HepG2 (cell line): ENCODE data around the gene ULK3. TPM values are rescaled to one million over a fixed set of nuclear protein-coding genes. Genes with fewer than 3 reads are reported as not detected.
A peak's percentile ranks its signal among the peaks of the same experiment; 100 is the strongest.

Experiments
- CAMTA2 ChIP-seq: sonication (generic); formaldehyde crosslinking; IDR thresholded peaks from 2 replicates; pipeline ENCODE4 v1.4.0; 2020; ENCODE audit warnings: mild to moderate bottlenecking, missing genetic modification reagents, borderline replicate concordance
- CSRNP1 ChIP-seq: sonication (generic); formaldehyde crosslinking; IDR thresholded peaks from 2 replicates; pipeline ENCODE4 v1.8.1; 2023; ENCODE audit warnings: mild to moderate bottlenecking, missing genetic modification reagents
- EHMT2 ChIP-seq: fragments of 200-600 bp; sonication (generic); IDR thresholded peaks from 2 replicates; pipeline ENCODE4 v1.7.0; 2017; ENCODE audit warnings: antibody characterized with exemption, low read depth, low read length, borderline replicate concordance
- FOXP1 ChIP-seq, 2 experiments: fragments of 450-650 bp in 1 of 2; IDR thresholded peaks; 2 replicates each; pipeline ENCODE4 v1.6.1; 2017 to 2018; ENCODE audit warnings: antibody characterized with exemption in 1 of 2
- GATA4 ChIP-seq: sonication (generic); IDR thresholded peaks from 2 replicates; pipeline ENCODE4 v1.6.1; 2016; ENCODE audit warnings: antibody characterized with exemption, low read depth, borderline replicate concordance
- HNF1B ChIP-seq: sonication (generic); formaldehyde crosslinking; IDR thresholded peaks from 2 replicates; pipeline ENCODE4 v1.5.1; 2020; ENCODE audit warnings: mild to moderate bottlenecking, moderate library complexity, missing genetic modification reagents
- HNRNPH1 ChIP-seq: fragments of 200-400 bp; formaldehyde crosslinking; optimal IDR thresholded peaks from 2 replicates; pipeline ENCODE3; 2017; ENCODE audit warnings: mild to moderate bottlenecking, low read depth, low read length
- IRF9 ChIP-seq: sonication (generic); formaldehyde crosslinking; IDR thresholded peaks from 2 replicates; pipeline ENCODE4 v1.8.0; 2022; ENCODE audit warnings: missing genetic modification reagents, mild to moderate bottlenecking, borderline replicate concordance
- PAXIP1 ChIP-seq: sonication (generic); formaldehyde crosslinking; conservative IDR thresholded peaks from 2 replicates; pipeline ENCODE4 v1.4.0; 2020; ENCODE audit warnings: mild to moderate bottlenecking, missing genetic modification reagents, moderate library complexity
- PBX3 ChIP-seq: sonication (generic); formaldehyde crosslinking; IDR thresholded peaks from 2 replicates; pipeline ENCODE4 v1.8.1; 2023; ENCODE audit warnings: missing genetic modification reagents, inconsistent platforms, borderline replicate concordance
- SMAD1 ChIP-seq: sonication (generic); formaldehyde crosslinking; IDR thresholded peaks from 2 replicates; pipeline ENCODE4 v1.4.0; 2020; ENCODE audit warnings: missing genetic modification reagents, low read depth, mild to moderate bottlenecking, borderline replicate concordance
- THAP11 ChIP-seq: IDR thresholded peaks from 2 replicates; pipeline ENCODE4 v1.6.1; 2016; ENCODE audit warnings: missing biosample characterization, missing genetic modification reagents
- TRAFD1 ChIP-seq: sonication (generic); formaldehyde crosslinking; IDR thresholded peaks from 2 replicates; pipeline ENCODE4 v1.5.1; 2020; ENCODE audit warnings: missing genetic modification reagents, mild to moderate bottlenecking, borderline replicate concordance
- ZBTB42 ChIP-seq: sonication (generic); formaldehyde crosslinking; IDR thresholded peaks from 2 replicates; pipeline ENCODE4 v1.5.0; 2020; ENCODE audit warnings: mild to moderate bottlenecking, missing genetic modification reagents
- ZNF446 ChIP-seq: sonication (generic); formaldehyde crosslinking; IDR thresholded peaks from 2 replicates; pipeline ENCODE4 v1.5.0; 2020; ENCODE audit warnings: mild to moderate bottlenecking, missing genetic modification reagents
- ZNF644 ChIP-seq: IDR thresholded peaks from 2 replicates; pipeline ENCODE4 v1.6.1; 2016; ENCODE audit warnings: low read depth
- ZNF709 ChIP-seq: sonication (generic); formaldehyde crosslinking; IDR thresholded peaks from 2 replicates; pipeline ENCODE4 v1.5.0; 2020; ENCODE audit warnings: mild to moderate bottlenecking, missing genetic modification reagents
- ZNF776 ChIP-seq: sonication (generic); formaldehyde crosslinking; IDR thresholded peaks from 2 replicates; pipeline ENCODE4 v1.4.0; 2020; ENCODE audit warnings: mild to moderate bottlenecking, missing genetic modification reagents
- polyA plus RNA-seq, 8 experiments: library from polyadenylated mRNA; depleted of rRNA in 3 of 8; stranded (reverse) in 7 of 8; unstranded in 1 of 8; fragments of >200 nt; fragmentation: Illumina TruSeq in 4 of 8; extraction: Trizol in 4 of 8; gene quantifications; 2 replicates each; pipeline versions ENCODE4 v1.2.1 to v1.2.3, GENCODE V29; 2011 to 2016; ENCODE audit warnings: low read depth in 4 of 8, missing spikeins in 1 of 8, mixed read lengths in 1 of 8; ENCODE audit not compliant: insufficient read depth in 1 of 8
- total RNA-seq, 5 experiments: library from RNA; depleted of rRNA; stranded (reverse); fragments of >200 nt; fragmentation: Illumina TruSeq; extraction: Trizol; gene quantifications; 2 replicates each; pipeline ENCODE4 v1.2.3, GENCODE V29; 2016; ENCODE audit warnings: low read depth in 1 of 5

ULK3 gene
- total and polyA plus RNA-seq, 2 of the 13 experiments (the other 11 are each of a cell fraction or from before 2014, with no cell fraction given) = 15.2 to 23.7 TPM

- no peak for TF ChIP-seq ZNF644 (CRISPR knock-in tag)
- no peak for TF ChIP-seq TRAFD1
- TF ChIP-seq FOXP1 (IDR thresholded peaks at IDR 0.05) = no peak
- TF ChIP-seq FOXP1 (CRISPR knock-in tag; IDR thresholded peaks at IDR 0.05) = no peak
- TF ChIP-seq CAMTA2 (CRISPR knock-in tag) = no peak
- TF ChIP-seq HNF1B (CRISPR knock-in tag) = peak; percentile 74
- TF ChIP-seq ZNF446 = peak; percentile 9; the same call in 1 of the 2 replicates
- TF ChIP-seq GATA4 = no peak
- TF ChIP-seq SMAD1 (CRISPR knock-in tag) = no peak
- TF ChIP-seq PAXIP1 (CRISPR knock-in tag) = no peak
- TF ChIP-seq ZNF709 = 0 out of 2 replicates have a peak, but pooled peaks have one; percentile 35
- TF ChIP-seq EHMT2 = no peak
- TF ChIP-seq ZBTB42 (CRISPR knock-in tag) = no peak
- TF ChIP-seq THAP11 (CRISPR knock-in tag) = no peak
- no peak for TF ChIP-seq HNRNPH1
- 0 out of 2 replicates have a peak, but pooled peaks have one; percentile 59 for TF ChIP-seq CSRNP1
- TF ChIP-seq PBX3 (CRISPR knock-in tag) = 0 out of 2 replicates have a peak, but pooled peaks have one; percentile 14
- 0 out of 2 replicates have a peak, but pooled peaks have one; percentile 41 for TF ChIP-seq IRF9 (CRISPR knock-in tag)
- no peak for TF ChIP-seq ZNF776 (CRISPR knock-in tag)
These were observed 46.5 kb upstream of the ULK3 start (continued) for GRCh38 chr15:74889390-74889882.
